AG10803 (cell line): Measurements from ENCODE around the gene CRB1.

ENCODE experiments used
- DNase-seq: peaks from one replicate; pipeline ENCODE4 v3.0.0; 2010; ENCODE audit warnings: low read depth
- H3K4me3 ChIP-seq: 2 replicates; pipeline ENCODE4 v1.5.1; 2011; ENCODE audit warnings: mild to moderate bottlenecking, low read length, control low read depth
- CTCF ChIP-seq: conservative IDR thresholded peaks from 2 replicates; pipeline ENCODE4 v1.5.1; 2011; ENCODE audit warnings: mild to moderate bottlenecking, low read length, control low read depth, inconsistent platforms

The CRB1 gene

GRCh38 chr1:197307551-197307950 is 39.5 kb downstream of the CRB1 start:
- no peak for DNase-seq
- no peak overlapping the region for H3K4me3 ChIP-seq
- TF ChIP-seq CTCF = no peak

DNA sequence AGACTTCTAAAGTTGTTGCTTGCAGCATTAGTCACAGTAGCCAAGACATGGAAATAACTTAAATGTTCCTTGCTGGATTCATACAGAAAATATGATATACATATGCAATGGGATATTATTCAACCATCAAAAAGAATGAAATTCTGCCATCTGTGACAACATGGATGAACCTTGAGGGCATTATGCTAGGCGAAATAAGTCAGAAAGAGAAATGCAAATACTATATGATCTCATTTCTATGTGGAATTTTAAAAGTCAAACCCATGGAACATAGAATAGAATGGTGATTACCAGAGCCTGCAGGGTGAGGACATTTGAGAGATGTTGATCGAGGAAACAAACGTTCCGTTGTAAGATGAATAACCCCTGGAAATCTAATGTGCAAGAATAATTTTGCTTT is 43.0 kb downstream of the CRB1 start:
- no peak overlapping the region for H3K4me3 ChIP-seq
- no peak for TF ChIP-seq CTCF
- DNase-seq = no peak

DNA sequence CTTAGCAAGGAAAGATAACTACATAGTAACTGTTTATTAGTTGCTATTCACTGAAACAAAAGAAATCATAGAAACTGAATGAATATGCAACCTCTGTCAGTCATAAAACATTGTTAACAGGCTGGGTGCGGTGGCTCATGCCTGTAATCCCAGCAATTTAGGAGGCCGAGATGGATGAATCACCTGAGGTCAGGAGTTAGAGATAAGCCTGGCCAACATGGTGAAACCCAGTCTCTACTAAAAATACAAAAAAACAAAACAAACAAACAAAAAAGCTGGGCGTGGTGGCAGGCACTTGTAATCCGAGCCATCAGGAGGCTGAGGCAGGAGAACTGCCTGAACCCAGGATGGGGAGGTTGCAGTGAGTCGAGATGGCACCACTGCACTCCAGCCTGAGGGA is 44.1 kb downstream of the CRB1 start:
- no peak overlapping the region for H3K4me3 ChIP-seq
- no peak for DNase-seq
- TF ChIP-seq CTCF = no peak

DNA sequence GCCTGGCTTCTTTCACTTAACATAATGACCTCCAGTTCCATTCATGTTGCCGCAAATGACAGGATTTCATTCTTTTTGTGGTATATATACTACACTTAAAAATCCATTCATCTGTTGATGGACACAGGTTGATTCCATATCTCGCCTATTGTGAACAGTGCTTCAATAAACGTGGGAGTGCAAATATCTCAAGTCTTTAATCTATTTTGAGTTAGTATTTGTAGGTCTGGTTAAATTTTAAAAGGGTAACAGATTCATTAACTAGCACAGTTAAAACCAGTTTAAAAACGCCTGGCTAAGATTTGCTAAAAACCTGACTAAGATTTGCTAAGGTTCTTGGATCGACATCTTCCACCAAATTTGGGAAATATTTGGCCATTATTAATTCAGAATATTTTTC is 45.7 kb downstream of the CRB1 start:
- H3K4me3 ChIP-seq = no peak overlapping the region
- TF ChIP-seq CTCF = no peak
- DNase-seq = no peak

GRCh38 chr1:197314682-197315081 is 46.6 kb downstream of the CRB1 start:
- DNase-seq = no peak
- no peak for TF ChIP-seq CTCF
- no peak overlapping the region for H3K4me3 ChIP-seq

DNA sequence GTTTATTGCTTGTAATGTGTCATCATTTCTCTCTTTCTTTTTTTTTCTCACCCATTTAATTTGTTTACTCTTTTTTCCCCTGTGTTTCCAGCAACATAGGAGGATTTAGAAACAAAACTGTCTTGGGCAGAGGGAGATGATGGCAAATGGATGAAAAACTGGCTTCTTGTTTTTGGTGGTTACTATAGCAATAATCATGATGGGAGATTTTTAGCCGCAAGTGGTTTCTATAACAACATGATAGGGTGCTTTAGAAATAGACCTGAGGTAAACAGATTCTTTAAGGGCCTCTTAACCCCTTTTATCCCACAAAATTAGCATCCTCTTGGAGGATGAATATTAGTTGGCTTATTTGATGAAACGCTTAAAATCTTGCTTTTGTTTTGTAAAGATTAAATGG is 51.6 kb downstream of the CRB1 start:
- TF ChIP-seq CTCF = no peak
- no peak for DNase-seq
- H3K4me3 ChIP-seq = no peak overlapping the region

GRCh38 chr1:197320991-197321531 is 53.0 kb downstream of the CRB1 start:
- no peak overlapping the region for H3K4me3 ChIP-seq
- TF ChIP-seq CTCF = no peak
- peak; percentile 80 for DNase-seq
